A549 (cell line): Measurements from ENCODE around the gene LCN1. TPM values are rescaled to one million over a fixed set of nuclear protein-coding genes. Genes with fewer than 3 reads are reported as not detected.

Experiments
- ATAC-seq, 2 experiments: fragments of 200-7000 bp in 1 of 2; fragments of >200 bp in 1 of 2; cut with Nextera tagmentation in 1 of 2; cut with Tn5 transposase in 1 of 2; 3 replicates each; pipeline versions ENCODE4 v1.8.0 to v1.9.1; 2018 to 2020; ENCODE audit warnings: mild to moderate bottlenecking in 1 of 2, moderate library complexity in 1 of 2
- CTCF ChIA-PET: fragments of 300-600 bp; sonication (Branson Sonifier 250); formaldehyde crosslinking; extraction: SDS; loops from one replicate; lab custom pipeline; 2021; ENCODE audit warnings: antibody characterized with exemption, inconsistent platforms; lab: Yijun Ruan, JAX
- POLR2A ChIA-PET: fragments of 350-600 bp; formaldehyde crosslinking; extraction: SDS; loops from one replicate; lab custom pipeline; 2021; ENCODE audit warnings: antibody characterized with exemption, inconsistent platforms; lab: Yijun Ruan, JAX
- DNase-seq, 2 experiments: peaks; one replicate each; pipeline versions ENCODE4 v3.0.0 to v3.0.0-alpha.2; 2011 to 2016; ENCODE audit warnings: low read depth in 1 of 2, low spot score in 1 of 2
- FAIRE-seq: peaks from 2 replicates; lab custom pipeline; 2011; peaks lifted over from hg19 to GRCh38; lab: Jason Lieb, UNC
- H3K27ac ChIP-seq, 2 experiments: fragments of >200 bp; sonication (Bioruptor Twin); formaldehyde crosslinking; 3 replicates each; pipeline ENCODE4 v1.5.1; 2016 to 2017
- H3K4me1 ChIP-seq: fragments of >200 bp; sonication (Bioruptor Twin); formaldehyde crosslinking; 3 replicates; pipeline ENCODE4 v1.6.1; 2016
- H3K4me2 ChIP-seq: fragments of >200 bp; sonication (Bioruptor Twin); formaldehyde crosslinking; 3 replicates; pipeline ENCODE4 v1.6.1; 2016
- H3K4me3 ChIP-seq: fragments of >200 bp; sonication (Bioruptor Twin); formaldehyde crosslinking; 3 replicates; pipeline ENCODE4 v1.5.1; 2016
- H3K9me3 ChIP-seq: fragments of >200 bp; sonication (Bioruptor Twin); formaldehyde crosslinking; 3 replicates; pipeline ENCODE4 v1.6.1; 2016
- ATOH8 ChIP-seq: fragments of 250-450 bp; sonication (Bioruptor Pico); IDR thresholded peaks from 2 replicates; pipeline ENCODE4 v1.5.0; 2020; ENCODE audit warnings: low read depth, mild to moderate bottlenecking, moderate library complexity
- CBX8 ChIP-seq: fragments of 200-600 bp; sonication (generic); IDR thresholded peaks from 2 replicates; pipeline ENCODE4 v1.6.1; 2016
- CHD2 ChIP-seq: fragments of 150-350 bp; IDR thresholded peaks from 2 replicates; pipeline ENCODE4 v1.6.1; 2014; ENCODE audit warnings: low read length; ENCODE audit not compliant: partially characterized antibody
- E2F6 ChIP-seq: IDR thresholded peaks from 2 replicates; pipeline ENCODE4 v1.6.1; 2012; ENCODE audit warnings: low read depth, borderline replicate concordance
- EHF ChIP-seq: fragments of 250-450 bp; sonication (Bioruptor Pico); IDR thresholded peaks from 2 replicates; pipeline ENCODE4 v1.5.0; 2020; ENCODE audit warnings: mild to moderate bottlenecking
- ELK1 ChIP-seq: fragments of 150-350 bp; IDR thresholded peaks from 2 replicates; pipeline ENCODE4 v1.6.1; 2014; ENCODE audit warnings: low read depth, mild to moderate bottlenecking, low read length
- FOSB ChIP-seq: fragments of 250-450 bp; sonication (Bioruptor Pico); IDR thresholded peaks from 2 replicates; pipeline ENCODE4 v1.5.0; 2020; ENCODE audit warnings: mild to moderate bottlenecking, moderate library complexity
- GATA3 ChIP-seq: IDR thresholded peaks from 2 replicates; pipeline ENCODE4 v1.6.1; 2012; ENCODE audit warnings: borderline replicate concordance
- HDAC2 ChIP-seq: fragments of 200-600 bp; sonication (generic); IDR thresholded peaks from 2 replicates; pipeline ENCODE4 v1.6.1; 2016
- HOXA7 ChIP-seq: fragments of 250-450 bp; sonication (Bioruptor Pico); IDR thresholded peaks from 2 replicates; pipeline ENCODE4 v1.5.0; 2020; ENCODE audit warnings: mild to moderate bottlenecking, moderate library complexity
- HOXB5 ChIP-seq: fragments of 250-450 bp; sonication (Bioruptor Pico); IDR thresholded peaks from 2 replicates; pipeline ENCODE4 v1.5.0; 2020; ENCODE audit warnings: mild to moderate bottlenecking, moderate library complexity
- NFE2L2 ChIP-seq: fragments of 150-350 bp; conservative IDR thresholded peaks from 2 replicates; pipeline ENCODE4 v1.6.1; 2014; ENCODE audit warnings: low read length
- NPAS2 ChIP-seq: fragments of 250-450 bp; sonication (Bioruptor Pico); IDR thresholded peaks from 2 replicates; pipeline ENCODE4 v1.8.0; 2022; ENCODE audit warnings: mild to moderate bottlenecking, moderate library complexity, borderline replicate concordance
- PBX3 ChIP-seq: IDR thresholded peaks from 2 replicates; pipeline ENCODE4 v1.6.1; 2012
- PHF8 ChIP-seq: fragments of 200-600 bp; sonication (generic); IDR thresholded peaks from 2 replicates; pipeline ENCODE4 v1.6.1; 2016; ENCODE audit warnings: low read depth, mild to moderate bottlenecking, antibody characterized with exemption, moderate library complexity, borderline replicate concordance
- POLR2AphosphoS2 ChIP-seq: conservative IDR thresholded peaks from 2 replicates; pipeline ENCODE4 v1.6.1; 2012; ENCODE audit warnings: low read length, improper control_type of control experiment, inconsistent platforms
- SREBF2 ChIP-seq: fragments of 450-650 bp; IDR thresholded peaks from 2 replicates; pipeline ENCODE4 v1.6.1; 2014; ENCODE audit warnings: mild to moderate bottlenecking, moderate library complexity
- TP53 ChIP-seq: fragments of 250-450 bp; sonication (Bioruptor Pico); IDR thresholded peaks from 2 replicates; pipeline ENCODE4 v1.5.0; 2021; ENCODE audit warnings: mild to moderate bottlenecking, moderate library complexity
- ZSCAN20 ChIP-seq: fragments of 250-450 bp; sonication (Bioruptor Pico); IDR thresholded peaks from 2 replicates; pipeline ENCODE4 v1.8.0; 2022; ENCODE audit warnings: mild to moderate bottlenecking, moderate library complexity
- WGBS: methylation state at CpG from one replicate; pipeline ENCODE4 v1.1.6; 2017; ENCODE audit errors: missing lambda C conversion rate; 5-methylcytosine and 5-hydroxymethylcytosine counted together
- polyA plus RNA-seq, 4 experiments: library from polyadenylated mRNA; depleted of rRNA in 3 of 4; stranded (reverse); fragments of >200 nt; fragmentation: RNase III in 1 of 4; extraction: RNeasy Plus Mini Kit Qiagen cat#74134 plus additional on column Dnase treatment in 1 of 4; gene quantifications; 2 replicates in 3 of 4; 3 replicates in 1 of 4; pipeline ENCODE4 v1.2.3, GENCODE V29; 2011 to 2017
- TF ChIP-seq, protein P1 (sequence below): fragments of 450-650 bp; IDR thresholded peaks from 2 replicates; pipeline ENCODE4 v1.6.1; 2014; ENCODE audit warnings: antibody characterized with exemption
- TF ChIP-seq, protein P2 (sequence below): IDR thresholded peaks from 2 replicates; pipeline ENCODE4 v1.6.1; 2012

Gene LCN1
- polyA plus RNA-seq, 2 of the 4 experiments (the other 2 are of a cell fraction) = not detected

- ChIA-PET POLR2A (no interaction called here), CTCF (interaction anchor here (1.3 kb wide), 1 partner anchor 10 kb away, joined by 10 read pairs; no protein-coding TSS in a partner anchor)
- no peak for TF ChIP-seq FOSB (CRISPR knock-in tag)
- no peak for TF ChIP-seq GATA3
- TF ChIP-seq CHD2 = no peak
- TF ChIP-seq ELK1 = no peak
- no peak for TF ChIP-seq EHF (CRISPR knock-in tag)
- TF ChIP-seq E2F6 = no peak
- TF ChIP-seq NPAS2 = no peak
- TF ChIP-seq HOXA7 (CRISPR knock-in tag) = no peak
- TF ChIP-seq POLR2AphosphoS2 = no peak
- TF ChIP-seq TP53 (CRISPR knock-in tag) = no peak
- DNase-seq (no peak), ATAC-seq (no peak), FAIRE-seq (no peak)
- no peak overlapping the region for H3K4me2 ChIP-seq
- no peak overlapping the region for H3K4me3 ChIP-seq
- no peaks in the 10 kb centered on the region for H3K4me1 ChIP-seq
- H3K27ac ChIP-seq = no peak overlapping the region
- no peaks in the 10 kb centered on the region for H3K9me3 ChIP-seq
- 54% methylated on average over 13 of the region's 17 CpGs for WGBS
Observed at GRCh38 chr9:135514342-135515082, 6.7 kb upstream of the LCN1 start.

DNA sequence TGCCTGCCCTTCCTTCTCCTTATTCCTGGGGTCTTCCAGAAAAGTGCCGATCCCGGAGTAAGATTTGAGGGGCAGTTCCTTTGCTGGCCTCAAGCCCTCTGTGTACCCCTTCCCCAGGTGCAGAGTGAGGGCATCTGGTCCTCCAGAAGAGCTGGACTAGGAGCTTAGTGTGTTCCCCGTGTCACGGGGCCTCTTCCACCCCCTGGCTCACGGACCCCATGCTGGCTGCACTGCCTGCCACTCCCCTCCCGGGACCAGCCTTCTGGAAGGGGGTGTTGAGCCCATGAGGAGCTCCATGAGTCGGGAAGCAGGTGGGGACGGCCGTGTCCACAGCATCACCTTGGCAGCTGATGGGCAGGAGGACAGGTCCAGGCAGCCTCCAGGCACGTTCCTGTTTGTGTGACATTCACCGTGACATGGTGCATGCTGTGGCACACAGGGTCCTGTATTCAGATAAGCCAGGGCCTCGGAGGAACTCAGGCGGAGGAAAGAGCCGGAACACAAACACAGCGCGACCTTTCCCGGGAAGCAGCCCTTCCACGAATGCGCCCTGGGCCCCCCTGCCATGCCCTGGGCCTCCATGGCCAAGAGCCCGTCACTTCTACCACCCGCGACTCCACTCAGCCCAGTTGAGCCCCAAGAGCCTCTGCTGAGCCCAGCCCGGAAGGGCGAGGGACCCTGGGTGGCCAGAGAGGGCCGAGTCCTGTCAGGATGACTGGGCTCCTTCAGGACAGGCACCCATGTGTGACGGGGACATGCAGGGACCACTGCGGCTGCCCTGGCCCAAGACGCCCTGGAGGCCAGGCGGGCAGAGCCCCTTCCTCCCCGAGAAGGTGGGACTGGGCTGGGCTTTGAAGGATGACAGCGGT lies 5.9 kb upstream of the LCN1 start:
- ChIA-PET POLR2A (no interaction called here), CTCF (interaction anchor here (1.3 kb wide), 1 partner anchor 10 kb away, joined by 10 read pairs; no protein-coding TSS in a partner anchor)
- Histone ChIP-seq H3K4me2 (no peak overlapping the region), H3K4me3 (no peak overlapping the region), H3K9me3 (no peaks in the 10 kb centered on the region), H3K27ac (no peak overlapping the region), H3K4me1 (no peaks in the 10 kb centered on the region)
- TF ChIP-seq ZSCAN20 (CRISPR knock-in tag) = no peak
- no peak for TF ChIP-seq PBX3
- TF ChIP-seq, protein P1, sequence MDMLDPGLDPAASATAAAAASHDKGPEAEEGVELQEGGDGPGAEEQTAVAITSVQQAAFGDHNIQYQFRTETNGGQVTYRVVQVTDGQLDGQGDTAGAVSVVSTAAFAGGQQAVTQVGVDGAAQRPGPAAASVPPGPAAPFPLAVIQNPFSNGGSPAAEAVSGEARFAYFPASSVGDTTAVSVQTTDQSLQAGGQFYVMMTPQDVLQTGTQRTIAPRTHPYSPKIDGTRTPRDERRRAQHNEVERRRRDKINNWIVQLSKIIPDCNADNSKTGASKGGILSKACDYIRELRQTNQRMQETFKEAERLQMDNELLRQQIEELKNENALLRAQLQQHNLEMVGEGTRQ = no peak
- TF ChIP-seq HOXB5 = no peak
- ATAC-seq (no peak), DNase-seq (no peak), FAIRE-seq (no peak)
- WGBS = 74% methylated on average over 23 of the region's 31 CpGs

- FAIRE-seq (no peak), DNase-seq (no peak), ATAC-seq (no peak)
- H3K4me3 ChIP-seq = no peak overlapping the region
- H3K4me2 ChIP-seq = no peak overlapping the region
- POLR2A ChIA-PET = no interaction called here
- no peaks in the 10 kb centered on the region for H3K9me3 ChIP-seq
- CTCF ChIA-PET = no interaction called here
- no peaks in the 10 kb centered on the region for H3K4me1 ChIP-seq
- 64% methylated on average over 21 of the region's 25 CpGs for WGBS
- H3K27ac ChIP-seq = no peak overlapping the region
- no peak for TF ChIP-seq PHF8
- TF ChIP-seq ATOH8 = no peak
- TF ChIP-seq HOXA7 (CRISPR knock-in tag) = no peak
- no peak for TF ChIP-seq CBX8
- no peak for TF ChIP-seq NFE2L2
- TF ChIP-seq HDAC2 = no peak
- TF ChIP-seq PBX3 = no peak
- TF ChIP-seq, protein P2, sequence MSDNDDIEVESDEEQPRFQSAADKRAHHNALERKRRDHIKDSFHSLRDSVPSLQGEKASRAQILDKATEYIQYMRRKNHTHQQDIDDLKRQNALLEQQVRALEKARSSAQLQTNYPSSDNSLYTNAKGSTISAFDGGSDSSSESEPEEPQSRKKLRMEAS = no peak
- no peak for TF ChIP-seq ELK1
- no peak for TF ChIP-seq SREBF2
- TF ChIP-seq, protein P1 = no peak
Observed at GRCh38 chr9:135516132-135516860, 4.9 kb upstream of the LCN1 start.
